ENCODE data around the gene WDR37.

Gene WDR37, protein sequence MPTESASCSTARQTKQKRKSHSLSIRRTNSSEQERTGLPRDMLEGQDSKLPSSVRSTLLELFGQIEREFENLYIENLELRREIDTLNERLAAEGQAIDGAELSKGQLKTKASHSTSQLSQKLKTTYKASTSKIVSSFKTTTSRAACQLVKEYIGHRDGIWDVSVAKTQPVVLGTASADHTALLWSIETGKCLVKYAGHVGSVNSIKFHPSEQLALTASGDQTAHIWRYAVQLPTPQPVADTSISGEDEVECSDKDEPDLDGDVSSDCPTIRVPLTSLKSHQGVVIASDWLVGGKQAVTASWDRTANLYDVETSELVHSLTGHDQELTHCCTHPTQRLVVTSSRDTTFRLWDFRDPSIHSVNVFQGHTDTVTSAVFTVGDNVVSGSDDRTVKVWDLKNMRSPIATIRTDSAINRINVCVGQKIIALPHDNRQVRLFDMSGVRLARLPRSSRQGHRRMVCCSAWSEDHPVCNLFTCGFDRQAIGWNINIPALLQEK

DNA sequence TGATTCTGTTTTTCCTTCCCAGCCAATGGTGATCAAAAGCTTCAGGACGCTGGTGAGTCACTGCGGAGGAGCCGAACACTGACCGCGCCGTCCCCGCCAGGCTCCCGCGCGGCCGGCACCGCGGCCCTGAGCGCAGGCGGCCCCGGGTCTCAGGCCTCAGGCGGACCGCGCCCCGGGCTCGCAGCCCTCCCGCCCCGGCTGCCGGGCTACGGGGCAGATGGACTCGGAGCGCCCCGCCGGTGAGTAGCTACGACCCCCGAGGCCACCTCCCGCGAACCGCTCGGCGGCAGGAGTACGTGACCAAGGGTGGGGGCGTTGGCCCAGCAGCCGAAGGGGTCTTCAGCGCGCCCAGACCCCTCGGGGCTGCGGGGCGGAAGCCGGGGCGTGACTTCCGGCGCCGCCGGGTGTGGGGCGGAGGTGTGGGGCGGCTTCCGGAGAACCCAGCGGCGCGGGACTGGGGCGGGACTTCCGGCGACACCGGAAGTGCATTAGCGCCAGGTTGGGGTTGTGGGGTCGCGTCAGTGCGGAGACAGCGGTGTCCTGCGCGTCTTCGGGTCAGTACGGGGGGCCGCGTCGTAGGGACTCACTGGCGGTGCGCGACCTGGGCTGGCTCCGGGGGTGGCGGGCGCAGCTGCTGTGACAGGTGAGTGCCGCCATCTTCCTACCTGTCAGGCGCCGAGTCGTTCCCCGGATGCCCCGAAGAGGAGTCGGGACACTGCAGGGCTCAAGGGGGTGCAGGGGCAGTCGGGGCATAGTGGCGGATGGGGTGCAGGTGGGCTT is at the start of gene WDR37:
WDR37 (plus strand) TSS at position 60 of the 780 bp plus-strand sequence. CDS start 15,771 bp downstream, outside the sequence.
- TF ChIP-seq EGR1 (IDR thresholded peaks at IDR 0.05) (no peak), TCF12 (IDR thresholded peaks at IDR 0.05; ENCODE audit: low read depth) (peak; percentile 19; the same call in 1 of the 2 replicates), YY1 (IDR thresholded peaks at IDR 0.05; ENCODE audit: low read depth) (peak; percentile 80), EP300 (IDR thresholded peaks at IDR 0.05; ENCODE audit: borderline replicate concordance) (no peak; the same call in 1 of the 2 replicates), CREB1 (IDR thresholded peaks at IDR 0.05; ENCODE audit: low read depth) (no peak), NFIC (IDR thresholded peaks at IDR 0.05) (no peak), FOXM1 (IDR thresholded peaks at IDR 0.05; ENCODE audit: borderline replicate concordance, low read depth) (no peak), TEAD4 (IDR thresholded peaks at IDR 0.05) (no peak), ZBTB7A (IDR thresholded peaks at IDR 0.05; ENCODE audit: low read depth) (peak; percentile 99), TAF1 (IDR thresholded peaks at IDR 0.05; ENCODE audit: low read depth) (peak; percentile 63), RAD21 (IDR thresholded peaks at IDR 0.05; ENCODE audit: low read depth) (no peak), CEBPB (IDR thresholded peaks at IDR 0.05) (no peak)
- TF ChIP-seq, protein P1, sequence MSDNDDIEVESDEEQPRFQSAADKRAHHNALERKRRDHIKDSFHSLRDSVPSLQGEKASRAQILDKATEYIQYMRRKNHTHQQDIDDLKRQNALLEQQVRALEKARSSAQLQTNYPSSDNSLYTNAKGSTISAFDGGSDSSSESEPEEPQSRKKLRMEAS (IDR thresholded peaks at IDR 0.05): no peak; the same call in 1 of the 2 replicates
- TF ChIP-seq, protein P2, sequence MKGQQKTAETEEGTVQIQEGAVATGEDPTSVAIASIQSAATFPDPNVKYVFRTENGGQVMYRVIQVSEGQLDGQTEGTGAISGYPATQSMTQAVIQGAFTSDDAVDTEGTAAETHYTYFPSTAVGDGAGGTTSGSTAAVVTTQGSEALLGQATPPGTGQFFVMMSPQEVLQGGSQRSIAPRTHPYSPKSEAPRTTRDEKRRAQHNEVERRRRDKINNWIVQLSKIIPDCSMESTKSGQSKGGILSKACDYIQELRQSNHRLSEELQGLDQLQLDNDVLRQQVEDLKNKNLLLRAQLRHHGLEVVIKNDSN (IDR thresholded peaks at IDR 0.05): no peak
- TF ChIP-seq, protein P3, sequence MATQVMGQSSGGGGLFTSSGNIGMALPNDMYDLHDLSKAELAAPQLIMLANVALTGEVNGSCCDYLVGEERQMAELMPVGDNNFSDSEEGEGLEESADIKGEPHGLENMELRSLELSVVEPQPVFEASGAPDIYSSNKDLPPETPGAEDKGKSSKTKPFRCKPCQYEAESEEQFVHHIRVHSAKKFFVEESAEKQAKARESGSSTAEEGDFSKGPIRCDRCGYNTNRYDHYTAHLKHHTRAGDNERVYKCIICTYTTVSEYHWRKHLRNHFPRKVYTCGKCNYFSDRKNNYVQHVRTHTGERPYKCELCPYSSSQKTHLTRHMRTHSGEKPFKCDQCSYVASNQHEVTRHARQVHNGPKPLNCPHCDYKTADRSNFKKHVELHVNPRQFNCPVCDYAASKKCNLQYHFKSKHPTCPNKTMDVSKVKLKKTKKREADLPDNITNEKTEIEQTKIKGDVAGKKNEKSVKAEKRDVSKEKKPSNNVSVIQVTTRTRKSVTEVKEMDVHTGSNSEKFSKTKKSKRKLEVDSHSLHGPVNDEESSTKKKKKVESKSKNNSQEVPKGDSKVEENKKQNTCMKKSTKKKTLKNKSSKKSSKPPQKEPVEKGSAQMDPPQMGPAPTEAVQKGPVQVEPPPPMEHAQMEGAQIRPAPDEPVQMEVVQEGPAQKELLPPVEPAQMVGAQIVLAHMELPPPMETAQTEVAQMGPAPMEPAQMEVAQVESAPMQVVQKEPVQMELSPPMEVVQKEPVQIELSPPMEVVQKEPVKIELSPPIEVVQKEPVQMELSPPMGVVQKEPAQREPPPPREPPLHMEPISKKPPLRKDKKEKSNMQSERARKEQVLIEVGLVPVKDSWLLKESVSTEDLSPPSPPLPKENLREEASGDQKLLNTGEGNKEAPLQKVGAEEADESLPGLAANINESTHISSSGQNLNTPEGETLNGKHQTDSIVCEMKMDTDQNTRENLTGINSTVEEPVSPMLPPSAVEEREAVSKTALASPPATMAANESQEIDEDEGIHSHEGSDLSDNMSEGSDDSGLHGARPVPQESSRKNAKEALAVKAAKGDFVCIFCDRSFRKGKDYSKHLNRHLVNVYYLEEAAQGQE (IDR thresholded peaks at IDR 0.05; ENCODE audit: low read depth): 0 out of 2 replicates have a peak, but pooled peaks have one; percentile 26

DNA sequence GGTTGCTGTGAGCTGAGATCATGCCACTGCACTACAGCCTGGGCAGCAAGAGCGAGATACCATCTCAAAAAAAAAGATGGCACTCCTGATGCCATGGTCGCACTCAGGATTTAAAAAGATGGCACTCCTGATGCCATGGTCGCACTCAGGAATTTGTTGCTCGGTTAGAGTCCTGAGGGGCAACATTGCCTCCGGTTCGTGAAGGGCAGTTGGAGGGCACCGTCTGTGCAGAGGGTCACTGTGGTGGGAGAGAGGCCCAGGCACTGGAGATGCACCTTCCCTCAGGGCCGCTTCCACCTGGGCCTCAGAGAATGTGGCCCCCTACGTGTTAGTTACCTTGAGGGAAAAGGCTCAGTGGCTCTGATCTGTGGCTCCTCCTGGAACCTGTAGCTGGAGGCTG is 49.6 kb upstream of the WDR37 start:
- TF ChIP-seq EP300 (IDR thresholded peaks at IDR 0.05; ENCODE audit: borderline replicate concordance) (no peak), YY1 (IDR thresholded peaks at IDR 0.05; ENCODE audit: low read depth) (no peak), TEAD4 (IDR thresholded peaks at IDR 0.05) (no peak), FOXM1 (IDR thresholded peaks at IDR 0.05; ENCODE audit: borderline replicate concordance, low read depth) (no peak), CEBPB (IDR thresholded peaks at IDR 0.05) (no peak), EGR1 (IDR thresholded peaks at IDR 0.05) (no peak), NFIC (IDR thresholded peaks at IDR 0.05) (no peak), CREB1 (IDR thresholded peaks at IDR 0.05; ENCODE audit: low read depth) (no peak), TCF12 (IDR thresholded peaks at IDR 0.05; ENCODE audit: low read depth) (no peak), TAF1 (IDR thresholded peaks at IDR 0.05; ENCODE audit: low read depth) (no peak), ZBTB7A (IDR thresholded peaks at IDR 0.05; ENCODE audit: low read depth) (no peak)
- TF ChIP-seq, protein P1 (IDR thresholded peaks at IDR 0.05): no peak
- TF ChIP-seq, protein P2 (IDR thresholded peaks at IDR 0.05): no peak
- TF ChIP-seq, protein P3 (IDR thresholded peaks at IDR 0.05; ENCODE audit: low read depth): no peak

DNA sequence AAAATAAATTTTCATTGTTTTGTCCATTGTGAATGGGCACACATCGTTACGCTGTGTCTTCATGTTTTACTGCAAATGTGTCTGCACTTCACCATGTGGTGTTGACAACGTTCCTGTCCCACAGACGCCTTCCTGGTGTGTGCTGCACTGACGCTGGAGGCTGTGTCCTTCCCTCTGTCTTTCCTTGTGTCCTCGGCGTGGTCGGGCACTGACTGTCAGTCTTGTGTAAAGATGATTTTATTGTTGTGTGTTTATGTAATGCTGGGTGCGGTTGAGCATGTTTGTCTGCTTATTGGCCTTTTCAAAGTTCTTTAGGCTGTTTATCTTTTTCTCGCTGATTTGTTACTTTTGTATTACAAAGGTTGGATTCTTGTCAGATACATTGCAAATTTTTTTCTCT is 48.6 kb upstream of the WDR37 start:
- TF ChIP-seq FOXM1 (IDR thresholded peaks at IDR 0.05; ENCODE audit: borderline replicate concordance, low read depth) (no peak), RAD21 (IDR thresholded peaks at IDR 0.05; ENCODE audit: low read depth) (no peak), ZBTB7A (IDR thresholded peaks at IDR 0.05; ENCODE audit: low read depth) (no peak), EGR1 (IDR thresholded peaks at IDR 0.05) (no peak), TEAD4 (IDR thresholded peaks at IDR 0.05) (no peak), TAF1 (IDR thresholded peaks at IDR 0.05; ENCODE audit: low read depth) (no peak), EP300 (IDR thresholded peaks at IDR 0.05; ENCODE audit: borderline replicate concordance) (no peak), NFIC (IDR thresholded peaks at IDR 0.05) (no peak), TCF12 (IDR thresholded peaks at IDR 0.05; ENCODE audit: low read depth) (no peak), CREB1 (IDR thresholded peaks at IDR 0.05; ENCODE audit: low read depth) (no peak), YY1 (IDR thresholded peaks at IDR 0.05; ENCODE audit: low read depth) (no peak), CEBPB (IDR thresholded peaks at IDR 0.05) (no peak)
- TF ChIP-seq, protein P1 (IDR thresholded peaks at IDR 0.05): no peak
- TF ChIP-seq, protein P3 (IDR thresholded peaks at IDR 0.05; ENCODE audit: low read depth): no peak
- TF ChIP-seq, protein P2 (IDR thresholded peaks at IDR 0.05): no peak

Measured in Ishikawa (cell line).